ENCODE results near the gene ENTHD1. TPM values are rescaled to one million over a fixed set of nuclear protein-coding genes. Genes with fewer than 3 reads are reported as not detected.

ENTHD1 gene
- total RNA-seq, 1 donor from 2014 or later: not detected

DNA sequence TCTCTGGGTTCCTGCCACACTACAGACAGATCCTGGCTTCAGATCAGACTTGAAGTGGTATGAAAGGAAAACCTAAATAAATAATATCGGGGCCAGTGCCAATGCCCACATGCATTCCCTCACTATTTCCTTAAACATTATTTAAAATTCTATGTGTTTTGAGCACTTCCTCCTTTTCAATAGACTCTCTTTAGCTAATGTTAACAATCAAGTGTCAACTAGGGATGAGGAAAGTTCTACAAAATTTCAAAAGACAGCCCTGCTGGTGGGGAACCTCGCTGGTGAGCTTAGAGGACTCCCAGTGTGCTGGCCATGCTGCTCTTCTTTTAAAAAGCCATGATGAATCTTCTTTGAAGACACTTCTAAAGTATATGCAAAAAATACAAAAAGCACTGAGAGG, 87.5 kb downstream of the ENTHD1 start:
- H3K27me3 Mint-ChIP-seq (ENCODE audit: low read depth): peaks cover 23% of the 10 kb centered on the region
- peaks cover 2% of the 10 kb centered on the region for H3K36me3 Mint-ChIP-seq (ENCODE audit: low read depth)
- H3K4me3 Mint-ChIP-seq (ENCODE audit: unreplicated experiment): no peak overlapping the region
- H3K27ac Mint-ChIP-seq (ENCODE audit: unreplicated experiment): no peak overlapping the region
- no peaks in the 10 kb centered on the region for H3K9me3 Mint-ChIP-seq (ENCODE audit: low read depth)
- TF ChIP-seq, protein P1, sequence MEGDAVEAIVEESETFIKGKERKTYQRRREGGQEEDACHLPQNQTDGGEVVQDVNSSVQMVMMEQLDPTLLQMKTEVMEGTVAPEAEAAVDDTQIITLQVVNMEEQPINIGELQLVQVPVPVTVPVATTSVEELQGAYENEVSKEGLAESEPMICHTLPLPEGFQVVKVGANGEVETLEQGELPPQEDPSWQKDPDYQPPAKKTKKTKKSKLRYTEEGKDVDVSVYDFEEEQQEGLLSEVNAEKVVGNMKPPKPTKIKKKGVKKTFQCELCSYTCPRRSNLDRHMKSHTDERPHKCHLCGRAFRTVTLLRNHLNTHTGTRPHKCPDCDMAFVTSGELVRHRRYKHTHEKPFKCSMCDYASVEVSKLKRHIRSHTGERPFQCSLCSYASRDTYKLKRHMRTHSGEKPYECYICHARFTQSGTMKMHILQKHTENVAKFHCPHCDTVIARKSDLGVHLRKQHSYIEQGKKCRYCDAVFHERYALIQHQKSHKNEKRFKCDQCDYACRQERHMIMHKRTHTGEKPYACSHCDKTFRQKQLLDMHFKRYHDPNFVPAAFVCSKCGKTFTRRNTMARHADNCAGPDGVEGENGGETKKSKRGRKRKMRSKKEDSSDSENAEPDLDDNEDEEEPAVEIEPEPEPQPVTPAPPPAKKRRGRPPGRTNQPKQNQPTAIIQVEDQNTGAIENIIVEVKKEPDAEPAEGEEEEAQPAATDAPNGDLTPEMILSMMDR (IDR thresholded peaks at IDR 0.05): no peak
- no peaks in the 10 kb centered on the region for H3K4me1 Mint-ChIP-seq (ENCODE audit: low read depth)
- no peak for DNase-seq (ENCODE audit: low spot score)

DNA sequence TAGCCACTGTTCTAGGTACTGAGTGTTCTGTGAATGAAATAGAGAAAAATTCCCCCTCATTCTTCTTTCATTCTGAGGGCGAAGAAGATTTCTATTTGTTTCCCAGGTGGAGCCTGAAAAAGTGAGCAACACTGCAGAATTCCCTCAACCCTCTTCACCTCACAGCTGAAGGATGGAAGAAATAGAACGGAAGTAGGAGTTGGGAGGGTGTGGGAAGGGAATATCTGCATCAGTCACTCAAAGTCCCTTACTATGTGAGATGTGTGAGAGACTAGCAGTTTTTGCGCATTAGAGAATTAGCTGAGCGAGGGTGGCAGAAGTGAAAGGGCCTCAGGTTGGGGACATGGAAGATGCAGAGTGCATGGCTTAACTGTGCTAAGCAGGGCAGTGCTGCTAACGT, 88.4 kb downstream of the ENTHD1 start:
- TF ChIP-seq, protein P1 (IDR thresholded peaks at IDR 0.05): no peak
- DNase-seq (ENCODE audit: low spot score): no peak
- H3K4me1 Mint-ChIP-seq (ENCODE audit: low read depth): no peaks in the 10 kb centered on the region
- peaks cover 2% of the 10 kb centered on the region for H3K36me3 Mint-ChIP-seq (ENCODE audit: low read depth)
- no peaks in the 10 kb centered on the region for H3K9me3 Mint-ChIP-seq (ENCODE audit: low read depth)
- H3K4me3 Mint-ChIP-seq (ENCODE audit: unreplicated experiment): no peak overlapping the region
- H3K27me3 Mint-ChIP-seq (ENCODE audit: low read depth): peaks cover 30% of the 10 kb centered on the region
- H3K27ac Mint-ChIP-seq (ENCODE audit: unreplicated experiment): no peak overlapping the region

DNA sequence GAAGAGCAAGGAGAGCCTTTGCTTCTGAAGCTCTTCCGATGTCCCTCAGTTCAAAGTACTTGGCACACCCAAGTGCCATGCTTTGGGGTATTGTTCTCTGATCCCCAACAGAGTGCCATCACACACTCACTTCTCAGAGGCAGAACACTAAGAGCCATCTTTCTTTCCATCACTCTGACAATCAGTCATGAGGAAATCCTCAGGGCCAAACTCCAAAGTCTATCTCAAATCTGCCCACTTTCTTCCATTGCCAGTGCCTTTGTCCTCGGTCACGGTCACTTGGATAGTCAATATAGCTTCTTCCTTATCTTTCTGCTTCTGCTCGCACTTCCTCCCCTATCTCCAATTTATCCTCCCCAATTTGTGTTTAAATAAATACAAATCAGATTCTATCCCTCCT, 90.9 kb downstream of the ENTHD1 start:
- H3K36me3 Mint-ChIP-seq (ENCODE audit: low read depth): peaks cover 4% of the 10 kb centered on the region
- H3K27ac Mint-ChIP-seq (ENCODE audit: unreplicated experiment): no peak overlapping the region
- TF ChIP-seq, protein P1 (IDR thresholded peaks at IDR 0.05): no peak
- no peak overlapping the region for H3K4me3 Mint-ChIP-seq (ENCODE audit: unreplicated experiment)
- DNase-seq (ENCODE audit: low spot score): no peak
- peaks cover 26% of the 10 kb centered on the region for H3K27me3 Mint-ChIP-seq (ENCODE audit: low read depth)
- H3K4me1 Mint-ChIP-seq (ENCODE audit: low read depth): no peaks in the 10 kb centered on the region
- peaks cover 10% of the 10 kb centered on the region for H3K9me3 Mint-ChIP-seq (ENCODE audit: low read depth)

DNA sequence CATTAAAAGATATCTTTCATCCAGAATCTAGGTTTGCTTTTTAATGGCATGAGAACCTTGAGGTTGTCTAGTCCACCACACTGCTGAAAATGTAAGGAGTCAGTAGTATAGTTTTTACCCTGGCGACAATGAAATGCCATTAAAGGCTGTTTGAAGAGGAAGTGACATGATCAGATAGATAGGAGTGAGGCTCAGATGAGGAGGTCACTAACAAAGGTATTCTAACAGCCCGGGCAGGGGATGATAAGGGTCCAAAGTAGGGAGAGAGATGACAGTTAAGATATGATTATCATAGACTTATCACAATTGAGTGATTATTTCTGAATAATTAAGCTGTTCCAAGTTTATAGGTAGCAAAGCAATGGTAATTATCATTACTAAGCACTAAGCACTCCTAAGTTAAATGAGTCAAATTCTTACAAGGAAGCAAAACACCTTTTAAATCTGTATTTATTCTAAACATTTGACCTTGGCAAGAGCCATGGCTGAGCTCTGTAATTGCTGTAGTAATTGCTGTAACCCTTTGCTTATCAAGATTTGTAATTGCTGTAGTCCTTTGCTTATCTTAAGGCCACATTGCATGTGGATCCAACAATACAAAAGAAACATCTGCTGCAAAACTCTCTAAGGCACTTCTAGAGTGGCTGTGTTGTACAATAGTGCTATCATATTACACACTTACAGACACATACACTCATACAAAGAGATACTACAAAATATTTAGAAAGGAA, 92.6 kb downstream of the ENTHD1 start:
- no peaks in the 10 kb centered on the region for H3K4me1 Mint-ChIP-seq (ENCODE audit: low read depth)
- H3K27ac Mint-ChIP-seq (ENCODE audit: unreplicated experiment): no peak overlapping the region
- TF ChIP-seq, protein P1 (IDR thresholded peaks at IDR 0.05): no peak
- H3K36me3 Mint-ChIP-seq (ENCODE audit: low read depth): peaks cover 9% of the 10 kb centered on the region
- no peak for DNase-seq (ENCODE audit: low spot score)
- peaks cover 29% of the 10 kb centered on the region for H3K27me3 Mint-ChIP-seq (ENCODE audit: low read depth)
- H3K4me3 Mint-ChIP-seq (ENCODE audit: unreplicated experiment): no peak overlapping the region
- peaks cover 23% of the 10 kb centered on the region for H3K9me3 Mint-ChIP-seq (ENCODE audit: low read depth)

DNA sequence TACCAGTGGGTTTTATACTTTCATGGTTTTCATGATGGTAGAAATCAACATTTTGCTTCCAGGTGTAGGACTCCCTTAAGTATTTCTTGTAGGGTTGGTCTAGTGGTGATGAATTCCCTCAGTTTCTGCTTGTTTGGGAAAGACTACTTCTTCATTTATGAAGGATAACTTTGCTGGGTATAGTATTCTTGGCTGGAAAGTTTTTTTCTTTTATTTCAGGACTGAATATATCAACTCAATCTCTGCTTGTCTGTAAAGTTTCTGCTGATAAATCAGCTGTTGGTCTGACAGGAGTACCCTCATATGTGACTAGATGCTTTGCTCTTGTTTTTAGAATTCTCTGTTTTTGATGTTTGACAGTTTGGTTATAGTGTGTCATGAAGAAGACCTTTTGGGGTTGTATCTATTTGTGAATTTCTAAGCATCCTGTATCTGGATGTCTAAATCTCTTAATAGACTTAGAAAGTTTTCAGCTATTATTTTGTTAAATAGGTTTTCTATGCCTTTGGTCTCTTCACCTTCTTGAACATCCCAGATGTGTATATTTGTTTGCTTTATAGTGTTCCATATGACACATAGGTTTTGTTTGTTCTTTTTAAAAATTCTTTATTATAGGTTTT, 95.9 kb downstream of the ENTHD1 start:
- Mint-ChIP-seq H3K4me1 (ENCODE audit: low read depth) (no peaks in the 10 kb centered on the region), H3K27me3 (ENCODE audit: low read depth) (peaks cover 30% of the 10 kb centered on the region), H3K27ac (ENCODE audit: unreplicated experiment) (no peak overlapping the region), H3K9me3 (ENCODE audit: low read depth) (peaks cover 36% of the 10 kb centered on the region), H3K36me3 (ENCODE audit: low read depth) (peaks cover 11% of the 10 kb centered on the region), H3K4me3 (ENCODE audit: unreplicated experiment) (no peak overlapping the region)
- no peak for DNase-seq (ENCODE audit: low spot score)
- TF ChIP-seq, protein P1 (IDR thresholded peaks at IDR 0.05): no peak
